Measurements from ENCODE around the gene CNST.

DNA sequence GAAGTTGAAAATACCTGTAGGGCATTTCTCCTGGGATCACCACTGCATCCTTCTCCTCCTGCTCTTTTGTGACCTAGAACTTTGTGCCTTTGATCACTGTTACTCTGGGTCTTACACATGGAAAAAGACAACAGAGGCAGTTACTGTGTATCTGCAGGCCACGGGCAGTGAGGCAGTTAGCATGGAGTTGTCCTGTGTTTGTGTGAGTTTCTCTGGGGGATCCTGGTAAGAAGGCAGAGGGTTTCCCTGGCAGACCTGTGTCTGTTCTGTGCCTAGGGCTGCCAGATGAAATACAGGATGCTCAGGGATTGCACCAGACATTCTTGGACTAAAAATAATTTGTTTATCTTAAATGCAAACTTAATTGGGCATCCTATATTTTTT is 113.5 kb downstream of the CNST start:
- TF ChIP-seq SMC3 (conservative IDR thresholded peaks at IDR 0.05; ENCODE audit: insufficient read depth, low read depth, low read length): no peak
- TF ChIP-seq, protein P1, sequence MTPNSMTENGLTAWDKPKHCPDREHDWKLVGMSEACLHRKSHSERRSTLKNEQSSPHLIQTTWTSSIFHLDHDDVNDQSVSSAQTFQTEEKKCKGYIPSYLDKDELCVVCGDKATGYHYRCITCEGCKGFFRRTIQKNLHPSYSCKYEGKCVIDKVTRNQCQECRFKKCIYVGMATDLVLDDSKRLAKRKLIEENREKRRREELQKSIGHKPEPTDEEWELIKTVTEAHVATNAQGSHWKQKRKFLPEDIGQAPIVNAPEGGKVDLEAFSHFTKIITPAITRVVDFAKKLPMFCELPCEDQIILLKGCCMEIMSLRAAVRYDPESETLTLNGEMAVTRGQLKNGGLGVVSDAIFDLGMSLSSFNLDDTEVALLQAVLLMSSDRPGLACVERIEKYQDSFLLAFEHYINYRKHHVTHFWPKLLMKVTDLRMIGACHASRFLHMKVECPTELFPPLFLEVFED (CRISPR knock-in tag; conservative IDR thresholded peaks at IDR 0.05): no peak
- TF ChIP-seq STAT5A (IDR thresholded peaks at IDR 0.05; ENCODE audit: borderline replicate concordance, low read length): no peak
- TF ChIP-seq, protein P2, sequence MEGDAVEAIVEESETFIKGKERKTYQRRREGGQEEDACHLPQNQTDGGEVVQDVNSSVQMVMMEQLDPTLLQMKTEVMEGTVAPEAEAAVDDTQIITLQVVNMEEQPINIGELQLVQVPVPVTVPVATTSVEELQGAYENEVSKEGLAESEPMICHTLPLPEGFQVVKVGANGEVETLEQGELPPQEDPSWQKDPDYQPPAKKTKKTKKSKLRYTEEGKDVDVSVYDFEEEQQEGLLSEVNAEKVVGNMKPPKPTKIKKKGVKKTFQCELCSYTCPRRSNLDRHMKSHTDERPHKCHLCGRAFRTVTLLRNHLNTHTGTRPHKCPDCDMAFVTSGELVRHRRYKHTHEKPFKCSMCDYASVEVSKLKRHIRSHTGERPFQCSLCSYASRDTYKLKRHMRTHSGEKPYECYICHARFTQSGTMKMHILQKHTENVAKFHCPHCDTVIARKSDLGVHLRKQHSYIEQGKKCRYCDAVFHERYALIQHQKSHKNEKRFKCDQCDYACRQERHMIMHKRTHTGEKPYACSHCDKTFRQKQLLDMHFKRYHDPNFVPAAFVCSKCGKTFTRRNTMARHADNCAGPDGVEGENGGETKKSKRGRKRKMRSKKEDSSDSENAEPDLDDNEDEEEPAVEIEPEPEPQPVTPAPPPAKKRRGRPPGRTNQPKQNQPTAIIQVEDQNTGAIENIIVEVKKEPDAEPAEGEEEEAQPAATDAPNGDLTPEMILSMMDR (IDR thresholded peaks at IDR 0.05 in 2 of 3, conservative IDR thresholded peaks at IDR 0.05 in 1 of 3; ENCODE audit: insufficient read depth in 2 of 3, low read depth in 1 of 3, low read length in 3 of 3): no peak
- TF ChIP-seq SPI1 (IDR thresholded peaks at IDR 0.05; ENCODE audit: borderline replicate concordance, low read depth, low read length): no peak
- TF ChIP-seq MAFF (IDR thresholded peaks at IDR 0.05; ENCODE audit: low read length): no peak
- TF ChIP-seq, protein P3, sequence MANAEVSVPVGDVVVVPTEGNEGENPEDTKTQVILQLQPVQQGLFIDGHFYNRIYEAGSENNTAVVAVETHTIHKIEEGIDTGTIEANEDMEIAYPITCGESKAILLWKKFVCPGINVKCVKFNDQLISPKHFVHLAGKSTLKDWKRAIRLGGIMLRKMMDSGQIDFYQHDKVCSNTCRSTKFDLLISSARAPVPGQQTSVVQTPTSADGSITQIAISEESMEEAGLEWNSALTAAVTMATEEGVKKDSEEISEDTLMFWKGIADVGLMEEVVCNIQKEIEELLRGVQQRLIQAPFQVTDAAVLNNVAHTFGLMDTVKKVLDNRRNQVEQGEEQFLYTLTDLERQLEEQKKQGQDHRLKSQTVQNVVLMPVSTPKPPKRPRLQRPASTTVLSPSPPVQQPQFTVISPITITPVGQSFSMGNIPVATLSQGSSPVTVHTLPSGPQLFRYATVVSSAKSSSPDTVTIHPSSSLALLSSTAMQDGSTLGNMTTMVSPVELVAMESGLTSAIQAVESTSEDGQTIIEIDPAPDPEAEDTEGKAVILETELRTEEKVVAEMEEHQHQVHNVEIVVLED (CRISPR knock-in tag; IDR thresholded peaks at IDR 0.05): no peak
- TF ChIP-seq MYC (IDR thresholded peaks at IDR 0.05; ENCODE audit: low read depth, low read length): no peak
- no peak for TF ChIP-seq MYC (CRISPR knock-in tag; IDR thresholded peaks at IDR 0.05; ENCODE audit: borderline replicate concordance, low read depth)
- no peak for TF ChIP-seq POLR2A (conservative IDR thresholded peaks at IDR 0.05)
- TF ChIP-seq, protein P4, sequence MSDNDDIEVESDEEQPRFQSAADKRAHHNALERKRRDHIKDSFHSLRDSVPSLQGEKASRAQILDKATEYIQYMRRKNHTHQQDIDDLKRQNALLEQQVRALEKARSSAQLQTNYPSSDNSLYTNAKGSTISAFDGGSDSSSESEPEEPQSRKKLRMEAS (CRISPR knock-in tag; IDR thresholded peaks at IDR 0.05): no peak
- TF ChIP-seq KDM5B (IDR thresholded peaks at IDR 0.05; ENCODE audit: insufficient replicate concordance, low read depth, low read length): no peak
- no peak for TF ChIP-seq EZH2 (IDR thresholded peaks at IDR 0.05; ENCODE audit: borderline replicate concordance, low read depth, low read length)
- TF ChIP-seq FOSL1 (tag; conservative IDR thresholded peaks at IDR 0.05): no peak
- TF ChIP-seq CHD2 (IDR thresholded peaks at IDR 0.05; ENCODE audit: low read depth, low read length): no peak

Measured in K562 (cell line).